HepG2 (cell line): ENCODE data around the gene VRK1. TPM values are rescaled to one million over a fixed set of nuclear protein-coding genes. Genes with fewer than 3 reads are reported as not detected.

Experiments
- ATAC-seq: fragments of 200-7000 bp; cut with Tn5 transposase; 3 replicates; pipeline ENCODE4 v1.9.1; 2020; ENCODE audit warnings: mild to moderate bottlenecking, moderate library complexity
- BruUV-seq: library from RNA; stranded (reverse); fragments of 400-500 nt; replicated peaks from 2 replicates; lab custom pipeline; 2021; lab: Mats Ljungman, UMichigan
- CTCF ChIA-PET: fragments of 300-600 bp; formaldehyde crosslinking; extraction: SDS; loops from one replicate; lab custom pipeline; 2021; ENCODE audit warnings: low total read pairs, inconsistent platforms, low intra/inter-chr PET ratio; lab: Yijun Ruan, JAX
- POLR2A ChIA-PET: fragments of 350-600 bp; sonication (Branson Sonifier 250); formaldehyde crosslinking; loops from one replicate; lab custom pipeline; 2020; ENCODE audit warnings: antibody characterized with exemption, inconsistent platforms; lab: Yijun Ruan, JAX
- DNase-seq: peaks from one replicate; pipeline ENCODE4 v3.0.0-alpha.2; 2015; ENCODE audit warnings: low spot score
- FAIRE-seq: peaks from 3 replicates; lab custom pipeline; 2011; peaks lifted over from hg19 to GRCh38; lab: Jason Lieb, UNC
- H2AFZ ChIP-seq: one replicate; pipeline ENCODE4 v1.6.1; 2011; ENCODE audit warnings: low read length, inconsistent platforms
- H3K27ac ChIP-seq: fragments of 300-600 bp; 3 replicates; pipeline ENCODE4 v1.8.0; 2011; ENCODE audit warnings: mixed run types, mild to moderate bottlenecking, mixed read lengths, low read length, inconsistent platforms; ENCODE audit not compliant: insufficient read depth; ENCODE audit errors: extremely low read length
- H3K27me3 ChIP-seq, 2 experiments: fragments of 200-600 bp in 1 of 2; 2 replicates in 1 of 2; 3 replicates in 1 of 2; pipeline versions ENCODE4 v1.6.0 to v1.8.0; 2011; ENCODE audit warnings: low read length in 2 of 2, mild to moderate bottlenecking in 2 of 2, moderate library complexity in 2 of 2, inconsistent platforms in 1 of 2; ENCODE audit not compliant: insufficient read depth in 2 of 2, control insufficient read depth in 1 of 2
- H3K36me3 ChIP-seq, 2 experiments: fragments of 200-600 bp in 1 of 2; replicated peaks in 1 of 2; 2 replicates in 1 of 2; 3 replicates in 1 of 2; pipeline versions ENCODE4 v1.5.1 to v1.8.0; 2011; ENCODE audit warnings: low read length in 2 of 2, inconsistent platforms in 1 of 2; ENCODE audit not compliant: insufficient read depth in 2 of 2, control insufficient read depth in 1 of 2
- H3K4me1 ChIP-seq: 2 replicates; pipeline ENCODE4 v1.5.1; 2012; ENCODE audit warnings: low read length, inconsistent platforms; ENCODE audit not compliant: insufficient read depth
- H3K4me2 ChIP-seq: 2 replicates; pipeline ENCODE4 v1.6.0; 2011; ENCODE audit warnings: low read depth, low read length, inconsistent platforms
- H3K4me3 ChIP-seq, 3 experiments: fragments of 200-600 bp in 1 of 3; sonication (generic), shearing (Covaris generic) in 1 of 3; replicated peaks in 1 of 3; 2 replicates each; pipeline ENCODE4 v1.5.1; 2011 to 2016; ENCODE audit warnings: low read length in 3 of 3, inconsistent platforms in 2 of 3, low read depth in 2 of 3, mild to moderate bottlenecking in 2 of 3, control low read depth in 1 of 3, mixed read lengths in 1 of 3; ENCODE audit not compliant: insufficient read depth in 1 of 3
- H3K79me2 ChIP-seq: one replicate; pipeline ENCODE4 v1.6.1; 2011; ENCODE audit warnings: low read length, inconsistent platforms; ENCODE audit not compliant: insufficient read depth
- H3K9ac ChIP-seq: 2 replicates; pipeline ENCODE4 v1.6.0; 2011; ENCODE audit warnings: mild to moderate bottlenecking, low read depth, low read length, inconsistent platforms; ENCODE audit not compliant: insufficient read depth
- H3K9me3 ChIP-seq: 2 replicates; pipeline ENCODE4 v1.5.1; 2012; ENCODE audit warnings: mild to moderate bottlenecking, low read length
- H4K20me1 ChIP-seq: 2 replicates; pipeline ENCODE4 v1.6.0; 2011; ENCODE audit warnings: inconsistent platforms, mild to moderate bottlenecking, low read length, moderate library complexity; ENCODE audit not compliant: insufficient read depth
- BCLAF1 ChIP-seq: fragments of 450-650 bp; IDR thresholded peaks from 2 replicates; pipeline ENCODE4 v1.6.1; 2017; ENCODE audit warnings: mild to moderate bottlenecking
- GTF2F1 ChIP-seq: fragments of 150-350 bp; IDR thresholded peaks from 2 replicates; pipeline ENCODE4 v1.6.1; 2014; ENCODE audit warnings: low read length
- HHEX ChIP-seq: IDR thresholded peaks from 2 replicates; pipeline ENCODE4 v1.6.1; 2016; ENCODE audit warnings: control low read depth
- IRF2 ChIP-seq: IDR thresholded peaks from 2 replicates; pipeline ENCODE4 v1.6.1; 2018; ENCODE audit warnings: missing genetic modification reagents, missing compliant biosample characterization
- KLF12 ChIP-seq: sonication (generic); formaldehyde crosslinking; IDR thresholded peaks from 2 replicates; pipeline ENCODE4 v1.4.0; 2020; ENCODE audit warnings: missing genetic modification reagents, borderline replicate concordance
- MIER2 ChIP-seq: IDR thresholded peaks from 2 replicates; pipeline ENCODE4 v1.6.1; 2016; ENCODE audit warnings: missing biosample characterization, missing genetic modification reagents
- NAIF1 ChIP-seq: sonication (generic); formaldehyde crosslinking; IDR thresholded peaks from 2 replicates; pipeline ENCODE4 v1.5.0; 2020; ENCODE audit warnings: mild to moderate bottlenecking, missing genetic modification reagents, borderline replicate concordance
- NKX3-1 ChIP-seq: sonication (generic); formaldehyde crosslinking; IDR thresholded peaks from 2 replicates; pipeline ENCODE4 v1.5.0; 2020; ENCODE audit warnings: missing genetic modification reagents
- NR2F1 ChIP-seq, 2 experiments: fragments of 450-650 bp in 1 of 2; formaldehyde crosslinking in 1 of 2; IDR thresholded peaks; 2 replicates each; pipeline versions ENCODE4 v1.5.0 to v1.6.1; 2016 to 2020; ENCODE audit warnings: mild to moderate bottlenecking in 1 of 2, missing compliant biosample characterization in 1 of 2, missing genetic modification reagents in 1 of 2, moderate library complexity in 1 of 2
- RFXAP ChIP-seq: sonication (generic); formaldehyde crosslinking; IDR thresholded peaks from 2 replicates; pipeline ENCODE4 v1.4.0; 2020; ENCODE audit warnings: missing genetic modification reagents, borderline replicate concordance
- SOX5 ChIP-seq: IDR thresholded peaks from 2 replicates; pipeline ENCODE4 v1.6.1; 2016; ENCODE audit warnings: borderline replicate concordance
- TCF12 ChIP-seq, 2 experiments: fragments of 450-650 bp in 1 of 2; sonication (generic) in 1 of 2; formaldehyde crosslinking in 1 of 2; IDR thresholded peaks; 2 replicates each; pipeline versions ENCODE4 v1.6.1 to v1.8.0; 2017 to 2022; ENCODE audit warnings: antibody characterized with exemption in 1 of 2, mild to moderate bottlenecking in 1 of 2, missing genetic modification reagents in 1 of 2, moderate library complexity in 1 of 2
- ZFAT ChIP-seq: sonication (generic); formaldehyde crosslinking; conservative IDR thresholded peaks from 2 replicates; pipeline ENCODE4 v1.8.1; 2023; ENCODE audit warnings: missing genetic modification reagents, inconsistent platforms
- ZNF569 ChIP-seq: sonication (generic); formaldehyde crosslinking; IDR thresholded peaks from 2 replicates; pipeline ENCODE4 v1.5.0; 2020; ENCODE audit warnings: mild to moderate bottlenecking, missing genetic modification reagents, moderate library complexity, borderline replicate concordance
- WGBS: methylation state at CpG from one replicate; pipeline ENCODE4 v1.1.6; 2017; ENCODE audit warnings: low lambda C conversion rate; 5-methylcytosine and 5-hydroxymethylcytosine counted together
- in situ Hi-C: cut with HindIII; loops from 2 replicates; pipeline ENCODE4 v1.10.0; 2017; ENCODE audit warnings: low pct_unique_long_range_greater_than_20kb; ENCODE audit not compliant: extremely low pct_ligation_motif_present
- intact Hi-C: fragments of 100-400 bp; cut with micrococcal nuclease; formaldehyde crosslinking; loops from one replicate; pipeline ENCODE4 v1.10.0; 2022; ENCODE audit not compliant: unreplicated experiment
- polyA plus RNA-seq, 8 experiments: library from polyadenylated mRNA; depleted of rRNA in 3 of 8; stranded (reverse) in 7 of 8; unstranded in 1 of 8; fragments of >200 nt; fragmentation: Illumina TruSeq in 4 of 8; extraction: Trizol in 4 of 8; gene quantifications; 2 replicates each; pipeline versions ENCODE4 v1.2.1 to v1.2.3, GENCODE V29; 2011 to 2016; ENCODE audit warnings: low read depth in 4 of 8, missing spikeins in 1 of 8, mixed read lengths in 1 of 8; ENCODE audit not compliant: insufficient read depth in 1 of 8
- total RNA-seq, 5 experiments: library from RNA; depleted of rRNA; stranded (reverse); fragments of >200 nt; fragmentation: Illumina TruSeq; extraction: Trizol; gene quantifications; 2 replicates each; pipeline ENCODE4 v1.2.3, GENCODE V29; 2016; ENCODE audit warnings: low read depth in 1 of 5
- TF ChIP-seq, protein P1 (sequence below): sonication (generic); formaldehyde crosslinking; IDR thresholded peaks from 2 replicates; pipeline ENCODE4 v1.8.1; 2023; ENCODE audit warnings: mild to moderate bottlenecking, missing genetic modification reagents, borderline replicate concordance

Gene VRK1
- total and polyA plus RNA-seq, 2 of the 13 experiments (the other 11 are each of a cell fraction or from before 2014, with no cell fraction given) = 7.9 to 51.3 TPM

GRCh38 chr14:96824283-96824682, 27.1 kb downstream of the VRK1 start:
- H2AFZ ChIP-seq = no peak overlapping the region
- peaks cover 7% of the 10 kb centered on the region for H3K4me1 ChIP-seq
- CTCF ChIA-PET = no interaction called here
- BruUV-seq = no TSS peak
- no peak overlapping the region for H3K27ac ChIP-seq
- intact Hi-C loops = no loop called here
- H3K27me3 ChIP-seq = no peaks in the 10 kb centered on the region
- DNase-seq = no peak
- H3K9me3 ChIP-seq = 0 out of 2 replicates have a peak, but pooled peaks cover 2% of the 10 kb centered on the region
- H4K20me1 ChIP-seq = no peaks in the 10 kb centered on the region
- H3K4me3 ChIP-seq = no peak overlapping the region
- POLR2A ChIA-PET = no interaction called here
- TF ChIP-seq SOX5 (no peak), NR2F1 (CRISPR knock-in tag; IDR thresholded peaks at IDR 0.05) (no peak), ZFAT (no peak), TCF12 (IDR thresholded peaks at IDR 0.05) (no peak), TCF12 (CRISPR knock-in tag; IDR thresholded peaks at IDR 0.05) (no peak), IRF2 (CRISPR knock-in tag) (no peak), KLF12 (no peak), NAIF1 (CRISPR knock-in tag) (no peak), GTF2F1 (no peak), MIER2 (CRISPR knock-in tag) (no peak), ZNF569 (CRISPR knock-in tag) (no peak), NKX3-1 (CRISPR knock-in tag) (no peak), HHEX (CRISPR knock-in tag) (no peak), RFXAP (CRISPR knock-in tag) (no peak), BCLAF1 (no peak)
- TF ChIP-seq, protein P1, sequence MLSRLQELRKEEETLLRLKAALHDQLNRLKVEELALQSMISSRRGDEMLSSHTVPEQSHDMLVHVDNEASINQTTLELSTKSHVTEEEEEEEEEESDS = no peak
- TF ChIP-seq, all 625 proteins: peak for 0
- Histone ChIP-seq H3K9ac (no peak overlapping the region), H3K36me3 (no peaks in the 10 kb centered on the region), H3K79me2 (peaks cover 31% of the 10 kb centered on the region), H3K4me2 (no peak overlapping the region)
- 67% methylated on average over 3 of the region's 3 CpGs for WGBS
- FAIRE-seq (no peak), ATAC-seq (no peak)
- in situ Hi-C loops = no loop called here
